DOHH2 (cell line): ENCODE data around the gene DNER.

Experiments
- CTCF ChIP-seq: fragments of 200-600 bp; sonication (generic); IDR thresholded peaks from one replicate; pipeline ENCODE4 v1.5.1; 2014; ENCODE audit warnings: antibody characterized with exemption, mild to moderate bottlenecking, low read depth, low read length; ENCODE audit not compliant: poor library complexity, severe bottlenecking
- EZH2phosphoT487 ChIP-seq: fragments of 200-600 bp; sonication (generic); IDR thresholded peaks from 2 replicates; pipeline ENCODE4 v1.6.1; 2017; ENCODE audit warnings: borderline replicate concordance, mild to moderate bottlenecking, antibody characterized with exemption, low read length, moderate library complexity, mixed read lengths

DNA sequence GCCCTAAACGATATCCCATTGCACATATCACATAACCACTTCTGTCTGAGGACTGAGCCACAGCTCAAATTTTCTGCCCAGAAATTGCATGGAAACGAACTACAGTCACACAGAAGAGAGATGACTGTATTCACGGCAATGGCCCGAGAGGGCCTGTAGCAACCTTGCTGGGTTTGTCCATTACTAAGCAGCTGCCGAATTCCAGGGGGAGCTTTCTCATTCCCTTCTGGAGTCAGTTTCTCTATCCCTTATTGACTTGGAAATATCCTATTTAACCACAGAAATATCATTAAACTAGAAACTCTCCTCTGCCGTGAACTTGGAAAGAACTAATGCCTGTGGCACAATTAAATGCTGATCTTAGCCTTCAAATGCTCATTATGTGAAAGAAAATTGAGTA, 183.9 kb downstream of the DNER start:
- TF ChIP-seq CTCF (no peak), EZH2phosphoT487 (no peak)
